GM21390 (cell line): ENCODE data around the gene GON4L.
"Not testable (repeated sequence)": the region's sequence is repeated elsewhere in the genome, so short reads cannot be mapped to it uniquely, and the experiment has no call there.

ENCODE experiments used
- ATAC-seq: cut with Tn5 transposase; IDR thresholded peaks from one replicate; pipeline ENCODE4 v1.9.1; 2021; ENCODE audit not compliant: unreplicated experiment

GON4L gene

GRCh38 chr1:155827450-155827849 lies 29.6 kb downstream of the GON4L start:
- no peak for ATAC-seq

- no peak for ATAC-seq
Measured at GRCh38 chr1:155816351-155816750, 40.7 kb downstream of the GON4L start.

- ATAC-seq = no peak
Measured at GRCh38 chr1:155813672-155814071, 43.3 kb downstream of the GON4L start.

GRCh38 chr1:155812878-155813277 lies 44.1 kb downstream of the GON4L start:
- no peak for ATAC-seq

- ATAC-seq = no peak
Measured at GRCh38 chr1:155809088-155809487, 47.9 kb downstream of the GON4L start.

GRCh38 chr1:155801149-155801548 lies 55.9 kb downstream of the GON4L start:
- ATAC-seq = no peak

- not testable (repeated sequence) for ATAC-seq
Measured at GRCh38 chr1:155795618-155796017, 61.4 kb downstream of the GON4L start.

- ATAC-seq = no peak
Measured at GRCh38 chr1:155794605-155795245, 62.3 kb downstream of the GON4L start.

- no peak for ATAC-seq
Measured at GRCh38 chr1:155793213-155793612, 63.8 kb downstream of the GON4L start.

- ATAC-seq = no peak
Measured at GRCh38 chr1:155777582-155777981, 79.4 kb downstream of the GON4L start.

GRCh38 chr1:155776414-155776813 lies 80.6 kb downstream of the GON4L start:
- ATAC-seq = no peak

GRCh38 chr1:155773221-155773620 lies 83.8 kb downstream of the GON4L start:
- ATAC-seq = no peak

GRCh38 chr1:155769257-155769656 lies 87.8 kb downstream of the GON4L start:
- ATAC-seq = no peak

- ATAC-seq = not testable (repeated sequence)
Measured at GRCh38 chr1:155767399-155767989, 89.5 kb downstream of the GON4L start.

GRCh38 chr1:155763989-155764388 lies 93.0 kb downstream of the GON4L start:
- not testable (repeated sequence) for ATAC-seq

GRCh38 chr1:155763090-155763815 lies 93.8 kb downstream of the GON4L start:
- not testable (repeated sequence) for ATAC-seq

GRCh38 chr1:155761736-155762405 lies 95.1 kb downstream of the GON4L start:
- ATAC-seq = no peak

- no peak for ATAC-seq
Measured at GRCh38 chr1:155760751-155761475, 96.1 kb downstream of the GON4L start.

GRCh38 chr1:155759966-155760630 lies 96.9 kb downstream of the GON4L start:
- ATAC-seq = no peak

GRCh38 chr1:155759017-155759416 lies 98.0 kb downstream of the GON4L start:
- ATAC-seq = not testable (repeated sequence)
